GM23338 (cell line): Measurements from ENCODE around the gene SH3RF3. TPM values are rescaled to one million over a fixed set of nuclear protein-coding genes. Genes with fewer than 3 reads are reported as not detected.

Experiments
- ATAC-seq: fragments of 200-7000 bp; cut with Tn5 transposase; 3 replicates; pipeline ENCODE4 v1.9.1; 2020
- DNase-seq: peaks from one replicate; pipeline ENCODE4 v3.0.0-alpha.2; 2015; ENCODE audit warnings: low spot score
- H2AFZ ChIP-seq: fragments of 200-600 bp; sonication (generic); 2 replicates; pipeline ENCODE4 v1.8.0; 2016; ENCODE audit warnings: antibody characterized with exemption, mild to moderate bottlenecking, moderate library complexity
- H3F3A ChIP-seq: fragments of 200-600 bp; sonication (generic); replicated peaks from 2 replicates; pipeline ENCODE4 v1.8.0; 2017; ENCODE audit warnings: antibody characterized with exemption, mixed run types, low read depth
- H3K27ac ChIP-seq: fragments of 200-600 bp; sonication (generic); 2 replicates; pipeline ENCODE4 v1.6.1; 2016; ENCODE audit warnings: low read depth
- H3K27me3 ChIP-seq: fragments of 200-600 bp; sonication (generic); 2 replicates; pipeline ENCODE4 v1.8.0; 2016; ENCODE audit warnings: mild to moderate bottlenecking, mixed run types, moderate library complexity; ENCODE audit not compliant: insufficient read depth
- H3K36me3 ChIP-seq: fragments of 200-600 bp; sonication (generic); 2 replicates; pipeline ENCODE4 v1.8.0; 2016; ENCODE audit warnings: mild to moderate bottlenecking; ENCODE audit not compliant: insufficient read depth
- H3K4me1 ChIP-seq: fragments of 200-600 bp; sonication (generic); 2 replicates; pipeline ENCODE4 v1.8.0; 2016; ENCODE audit warnings: mild to moderate bottlenecking, moderate library complexity; ENCODE audit not compliant: insufficient read depth
- H3K4me2 ChIP-seq: fragments of 200-600 bp; sonication (generic); 2 replicates; pipeline ENCODE4 v1.7.1; 2017; ENCODE audit warnings: mixed run types
- H3K4me3 ChIP-seq: fragments of 200-600 bp; sonication (generic); 2 replicates; pipeline ENCODE4 v1.6.1; 2016; ENCODE audit warnings: mixed run types
- H3K79me2 ChIP-seq: fragments of 200-600 bp; sonication (generic); replicated peaks from 2 replicates; pipeline ENCODE4 v1.8.0; 2017; ENCODE audit warnings: mild to moderate bottlenecking; ENCODE audit not compliant: insufficient read depth
- H3K9me2 ChIP-seq: fragments of 200-600 bp; sonication (generic); 2 replicates; pipeline ENCODE4 v1.8.0; 2017; ENCODE audit not compliant: insufficient read depth
- H4K20me1 ChIP-seq: fragments of 200-600 bp; sonication (generic); replicated peaks from 2 replicates; pipeline ENCODE4 v1.8.0; 2017; ENCODE audit warnings: mild to moderate bottlenecking; ENCODE audit not compliant: insufficient read depth
- H3K27ac Mint-ChIP-seq: 2 replicates; pipeline ENCODE4 v1.8.0; 2020; ENCODE audit warnings: inconsistent platforms, mild to moderate bottlenecking, moderate library complexity, mixed read lengths
- H3K27me3 Mint-ChIP-seq: 3 replicates; pipeline ENCODE4 v1.8.0; 2022; ENCODE audit warnings: low read depth, mild to moderate bottlenecking, moderate library complexity, mixed read lengths, inconsistent platforms; ENCODE audit not compliant: insufficient read depth, poor library complexity
- H3K36me3 Mint-ChIP-seq: 3 replicates; pipeline ENCODE4 v1.8.0; 2021; ENCODE audit warnings: low read depth, mild to moderate bottlenecking, inconsistent platforms, moderate library complexity, mixed read lengths
- H3K4me1 Mint-ChIP-seq: 3 replicates; pipeline ENCODE4 v1.8.0; 2020; ENCODE audit warnings: mild to moderate bottlenecking, inconsistent platforms, mixed read lengths
- H3K4me3 Mint-ChIP-seq: 3 replicates; pipeline ENCODE4 v1.8.0; 2021; ENCODE audit warnings: moderate library complexity, mild to moderate bottlenecking, inconsistent platforms, mixed read lengths
- H3K9me3 Mint-ChIP-seq: 3 replicates; pipeline ENCODE4 v1.8.0; 2020; ENCODE audit warnings: moderate library complexity, mild to moderate bottlenecking, inconsistent platforms, mixed read lengths
- CREB1 ChIP-seq: fragments of 250-450 bp; sonication (Bioruptor Pico); IDR thresholded peaks from 2 replicates; pipeline ENCODE4 v1.5.0; 2020; ENCODE audit warnings: low read depth, mild to moderate bottlenecking, moderate library complexity
- EZH2phosphoT487 ChIP-seq: fragments of 200-600 bp; sonication (generic); IDR thresholded peaks from one replicate; pipeline ENCODE4 v1.8.1; 2018; ENCODE audit warnings: antibody characterized with exemption; ENCODE audit not compliant: unreplicated experiment
- JUNB ChIP-seq: IDR thresholded peaks from one replicate; pipeline ENCODE4 v1.6.1; 2016; ENCODE audit warnings: antibody characterized with exemption; ENCODE audit not compliant: unreplicated experiment
- NANOG ChIP-seq: IDR thresholded peaks from 2 replicates; pipeline ENCODE4 v1.6.1; 2016; ENCODE audit warnings: antibody characterized with exemption, borderline replicate concordance
- POLR2AphosphoS5 ChIP-seq: IDR thresholded peaks from 2 replicates; pipeline ENCODE4 v1.6.1; 2016; ENCODE audit warnings: antibody characterized with exemption, low read depth
- STAT1 ChIP-seq: IDR thresholded peaks from one replicate; pipeline ENCODE4 v1.6.1; 2016; ENCODE audit warnings: antibody characterized with exemption; ENCODE audit not compliant: unreplicated experiment
- ZNF114 ChIP-seq: fragments of 250-450 bp; sonication (Bioruptor Pico); IDR thresholded peaks from 2 replicates; pipeline ENCODE4 v1.5.0; 2020; ENCODE audit warnings: mild to moderate bottlenecking, moderate library complexity
- ZNF331 ChIP-seq: fragments of 250-450 bp; sonication (Bioruptor Pico); IDR thresholded peaks from 2 replicates; pipeline ENCODE4 v1.5.0; 2020; ENCODE audit warnings: low read depth, mild to moderate bottlenecking, moderate library complexity
- ZNF462 ChIP-seq: fragments of 250-450 bp; sonication (Bioruptor Pico); IDR thresholded peaks from 2 replicates; pipeline ENCODE4 v1.5.0; 2020; ENCODE audit warnings: mild to moderate bottlenecking, moderate library complexity
- polyA plus RNA-seq: library from polyadenylated mRNA; unstranded; fragments of >200 nt; fragmentation: Nextera tagmentation; extraction: Ambion mirVana; gene quantifications from 2 replicates; pipeline ENCODE4 v1.2.1, GENCODE V29; 2016
- total RNA-seq: library from RNA; depleted of rRNA; stranded (reverse); fragments of >200 nt; shearing (Covaris generic); gene quantifications from 2 replicates; pipeline ENCODE4 v1.2.3, GENCODE V29; 2014
- TF ChIP-seq, protein P1 (sequence below), 2 experiments: fragments of 200-600 bp in 1 of 2; sonication (generic) in 1 of 2; conservative IDR thresholded peaks; 2 replicates each; pipeline versions ENCODE4 v1.5.1 to v1.6.1; 2016 to 2017; ENCODE audit warnings: antibody characterized with exemption in 2 of 2, low read depth in 2 of 2, mild to moderate bottlenecking in 2 of 2, moderate library complexity in 1 of 2

SH3RF3 gene
- total and polyA plus RNA-seq, 2 experiments from 2014 or later = 0.11 to 0.63 TPM

- H3K27ac ChIP-seq = no peak overlapping the region
These were observed 6.6 kb downstream of the SH3RF3 start for GRCh38 chr2:109135359-109136197.

GRCh38 chr2:109136542-109136941 lies 7.5 kb downstream of the SH3RF3 start:
- no peak overlapping the region for H3K4me2 ChIP-seq
- H3K27ac ChIP-seq = no peak overlapping the region
- peaks cover 9% of the 10 kb centered on the region; the same call in 1 of the 2 replicates for H3K4me1 ChIP-seq
- H3K79me2 ChIP-seq = no peaks in the 10 kb centered on the region
- Mint-ChIP-seq H3K9me3 (no peaks in the 10 kb centered on the region), H3K4me3 (no peak overlapping the region), H3K4me1 (peaks cover 9% of the 10 kb centered on the region; the same call in 2 of the 3 replicates), H3K27me3 (peaks cover 2% of the 10 kb centered on the region), H3K27ac (no peak overlapping the region), H3K36me3 (no peaks in the 10 kb centered on the region)
- H3K27me3 ChIP-seq = peaks cover 15% of the 10 kb centered on the region
- ATAC-seq (no peak), DNase-seq (no peak)
- H4K20me1 ChIP-seq = no peaks in the 10 kb centered on the region
- no peak overlapping the region for H2AFZ ChIP-seq
- no peaks in the 10 kb centered on the region for H3K36me3 ChIP-seq
- H3K9me2 ChIP-seq = no peaks in the 10 kb centered on the region
- no peaks in the 10 kb centered on the region for H3F3A ChIP-seq
- H3K4me3 ChIP-seq = no peak overlapping the region
- TF ChIP-seq CREB1 (CRISPR knock-in tag) (no peak), STAT1 (no peak), ZNF462 (no peak), NANOG (no peak), ZNF114 (no peak), EZH2phosphoT487 (no peak), JUNB (no peak), POLR2AphosphoS5 (no peak), ZNF331 (CRISPR knock-in tag) (no peak)
- TF ChIP-seq, protein P1, sequence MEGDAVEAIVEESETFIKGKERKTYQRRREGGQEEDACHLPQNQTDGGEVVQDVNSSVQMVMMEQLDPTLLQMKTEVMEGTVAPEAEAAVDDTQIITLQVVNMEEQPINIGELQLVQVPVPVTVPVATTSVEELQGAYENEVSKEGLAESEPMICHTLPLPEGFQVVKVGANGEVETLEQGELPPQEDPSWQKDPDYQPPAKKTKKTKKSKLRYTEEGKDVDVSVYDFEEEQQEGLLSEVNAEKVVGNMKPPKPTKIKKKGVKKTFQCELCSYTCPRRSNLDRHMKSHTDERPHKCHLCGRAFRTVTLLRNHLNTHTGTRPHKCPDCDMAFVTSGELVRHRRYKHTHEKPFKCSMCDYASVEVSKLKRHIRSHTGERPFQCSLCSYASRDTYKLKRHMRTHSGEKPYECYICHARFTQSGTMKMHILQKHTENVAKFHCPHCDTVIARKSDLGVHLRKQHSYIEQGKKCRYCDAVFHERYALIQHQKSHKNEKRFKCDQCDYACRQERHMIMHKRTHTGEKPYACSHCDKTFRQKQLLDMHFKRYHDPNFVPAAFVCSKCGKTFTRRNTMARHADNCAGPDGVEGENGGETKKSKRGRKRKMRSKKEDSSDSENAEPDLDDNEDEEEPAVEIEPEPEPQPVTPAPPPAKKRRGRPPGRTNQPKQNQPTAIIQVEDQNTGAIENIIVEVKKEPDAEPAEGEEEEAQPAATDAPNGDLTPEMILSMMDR (conservative IDR thresholded peaks at IDR 0.05; ENCODE audit: low read depth in 2 of 2) = no peak

More at GRCh38 chr2:109135359-109136197, 6.6 kb downstream of the SH3RF3 start:
- Histone ChIP-seq H3K27me3 (peaks cover 25% of the 10 kb centered on the region), H3K4me2 (no peak overlapping the region), H3K9me2 (no peaks in the 10 kb centered on the region), H3K36me3 (no peaks in the 10 kb centered on the region), H4K20me1 (0 out of 2 replicates have a peak, but pooled peaks cover 7% of the 10 kb centered on the region), H3F3A (no peaks in the 10 kb centered on the region), H3K4me1 (peaks cover 9% of the 10 kb centered on the region; the same call in 1 of the 2 replicates), H3K79me2 (no peaks in the 10 kb centered on the region), H2AFZ (no peak overlapping the region), H3K4me3 (no peak overlapping the region)
- Mint-ChIP-seq H3K27me3 (peaks cover 5% of the 10 kb centered on the region), H3K36me3 (no peaks in the 10 kb centered on the region), H3K4me1 (peaks cover 9% of the 10 kb centered on the region; the same call in 2 of the 3 replicates), H3K9me3 (no peaks in the 10 kb centered on the region), H3K4me3 (no peak overlapping the region), H3K27ac (no peak overlapping the region)
- TF ChIP-seq ZNF114 = no peak
- ATAC-seq (peak; percentile 52; the same call in 2 of the 3 replicates), DNase-seq (no peak)
